ENCODE results near the gene KLHL20. TPM values are rescaled to one million over a fixed set of nuclear protein-coding genes. Genes with fewer than 3 reads are reported as not detected.
"Not testable (repeated sequence)": the region's sequence is repeated elsewhere in the genome, so short reads cannot be mapped to it uniquely, and the experiment has no call there.

Gene KLHL20
- total RNA-seq, 1 donor from 2014 or later, result 22.9 TPM

DNA sequence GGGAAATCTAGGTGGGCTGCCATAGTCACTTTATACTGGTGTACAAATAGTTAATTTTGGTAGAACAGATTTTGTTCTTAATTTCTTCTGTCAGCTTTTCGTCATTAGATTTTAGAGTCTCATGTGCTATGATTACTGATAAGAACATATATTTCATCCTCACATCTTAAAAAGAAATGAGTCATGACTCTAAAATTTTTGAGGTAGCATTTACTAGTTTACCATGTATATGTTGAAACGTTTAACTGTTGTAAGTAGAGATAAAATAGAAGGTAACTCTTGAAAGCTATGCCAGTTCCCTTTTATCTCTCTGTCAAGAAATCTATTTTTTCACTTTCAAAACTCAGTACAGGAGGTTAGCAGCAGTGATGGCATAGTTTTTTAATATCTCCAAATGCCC lies 53.4 kb downstream of the KLHL20 start:
- Histone ChIP-seq H3K36me3 (ENCODE audit: control insufficient read depth, insufficient read depth, low read length) (no peaks in the 10 kb centered on the region), H3K4me3 (ENCODE audit: low read depth, low read length) (no peak overlapping the region), H3K27me3 (ENCODE audit: control insufficient read depth, insufficient read depth, low read length) (no peaks in the 10 kb centered on the region)
- DNase-seq (ENCODE audit: low read depth), result no peak
- no peak for TF ChIP-seq CTCF (IDR thresholded peaks at IDR 0.05; ENCODE audit: insufficient read depth, low read length, poor library complexity, severe bottlenecking)

- no peak for DNase-seq (ENCODE audit: low read depth)
- H3K27me3 ChIP-seq (ENCODE audit: control insufficient read depth, insufficient read depth, low read length), result no peaks in the 10 kb centered on the region
- H3K36me3 ChIP-seq (ENCODE audit: control insufficient read depth, insufficient read depth, low read length), result no peaks in the 10 kb centered on the region
- H3K4me3 ChIP-seq (ENCODE audit: low read depth, low read length), result no peak overlapping the region
- TF ChIP-seq CTCF (IDR thresholded peaks at IDR 0.05; ENCODE audit: insufficient read depth, low read length, poor library complexity, severe bottlenecking), result no peak
Measured at GRCh38 chr1:173768827-173769226, 54.0 kb downstream of the KLHL20 start.

- not testable (repeated sequence) for H3K27me3 ChIP-seq (ENCODE audit: control insufficient read depth, insufficient read depth, low read length); H3K4me3 ChIP-seq (ENCODE audit: low read depth, low read length); H3K36me3 ChIP-seq (ENCODE audit: control insufficient read depth, insufficient read depth, low read length); DNase-seq (ENCODE audit: low read depth)
Measured at GRCh38 chr1:173770330-173770729, 55.5 kb downstream of the KLHL20 start.

DNA sequence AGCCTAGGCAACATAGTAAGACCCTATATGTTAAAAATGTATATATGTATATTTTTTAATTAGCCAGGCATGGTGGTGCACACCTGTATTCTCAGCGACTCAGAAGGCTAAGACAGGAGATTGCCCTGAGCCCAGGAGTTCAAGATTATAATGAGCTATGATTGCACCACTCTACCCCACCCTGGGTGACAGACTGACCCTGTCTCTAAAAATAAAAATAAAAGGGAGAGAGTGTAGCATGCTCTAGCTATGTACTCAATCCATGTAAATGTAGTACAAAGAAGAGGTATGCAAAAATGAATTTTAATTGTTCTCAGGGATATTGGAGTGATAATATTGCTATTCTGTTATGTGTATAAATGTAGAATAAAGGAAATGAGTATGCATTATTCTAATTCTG lies 56.8 kb downstream of the KLHL20 start:
- Histone ChIP-seq H3K27me3 (ENCODE audit: control insufficient read depth, insufficient read depth, low read length) (no peaks in the 10 kb centered on the region), H3K36me3 (ENCODE audit: control insufficient read depth, insufficient read depth, low read length) (no peaks in the 10 kb centered on the region), H3K4me3 (ENCODE audit: low read depth, low read length) (no peak overlapping the region)
- no peak for DNase-seq (ENCODE audit: low read depth)
- no peak for TF ChIP-seq CTCF (IDR thresholded peaks at IDR 0.05; ENCODE audit: insufficient read depth, low read length, poor library complexity, severe bottlenecking)

- DNase-seq (ENCODE audit: low read depth), result no peak
- H3K36me3 ChIP-seq (ENCODE audit: control insufficient read depth, insufficient read depth, low read length), result no peaks in the 10 kb centered on the region
- no peak overlapping the region for H3K4me3 ChIP-seq (ENCODE audit: low read depth, low read length)
- no peaks in the 10 kb centered on the region for H3K27me3 ChIP-seq (ENCODE audit: control insufficient read depth, insufficient read depth, low read length)
- TF ChIP-seq CTCF (IDR thresholded peaks at IDR 0.05; ENCODE audit: insufficient read depth, low read length, poor library complexity, severe bottlenecking), result no peak
Measured at GRCh38 chr1:173775578-173776226, 60.9 kb downstream of the KLHL20 start.

DNA sequence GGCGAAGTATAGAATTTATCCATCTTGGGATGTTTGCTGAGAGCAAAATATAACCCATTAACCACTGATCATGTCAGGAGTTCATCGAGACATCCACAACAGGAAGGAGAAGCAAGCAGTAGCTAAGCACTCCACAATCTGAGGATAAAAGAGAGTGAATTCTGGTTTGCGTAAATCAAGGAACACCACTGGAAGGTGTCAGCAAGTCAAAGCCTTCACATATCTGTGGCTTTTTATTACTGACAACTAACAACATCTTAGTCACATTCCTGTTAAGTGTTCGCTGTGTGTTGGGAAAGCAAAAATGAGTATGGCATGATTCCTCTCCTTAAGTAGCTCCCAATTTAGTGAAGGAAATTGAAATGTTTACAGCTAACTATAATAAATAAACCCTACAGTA lies 65.2 kb downstream of the KLHL20 start:
- no peak for DNase-seq (ENCODE audit: low read depth)
- Histone ChIP-seq H3K27me3 (ENCODE audit: control insufficient read depth, insufficient read depth, low read length) (no peaks in the 10 kb centered on the region), H3K36me3 (ENCODE audit: control insufficient read depth, insufficient read depth, low read length) (no peaks in the 10 kb centered on the region), H3K4me3 (ENCODE audit: low read depth, low read length) (no peak overlapping the region)
- no peak for TF ChIP-seq CTCF (IDR thresholded peaks at IDR 0.05; ENCODE audit: insufficient read depth, low read length, poor library complexity, severe bottlenecking)

Measured in kidney epithelial cell (primary cell).